K562 (cell line): ENCODE measurements around the gene FILIP1. TPM values are rescaled to one million over a fixed set of nuclear protein-coding genes. Genes with fewer than 3 reads are reported as not detected.

ENCODE experiments used
- AFF1 ChIP-seq, 2 experiments: fragments of 450-650 bp; IDR thresholded peaks; 2 replicates each; pipeline ENCODE4 v1.6.1; 2018; ENCODE audit warnings: mild to moderate bottlenecking in 2 of 2, low read depth in 1 of 2; ENCODE audit not compliant: partially characterized antibody in 2 of 2
- CHD1 ChIP-seq: fragments of 200-600 bp; sonication (generic); IDR thresholded peaks from one replicate; pipeline ENCODE4 v1.6.1; 2012; ENCODE audit warnings: mild to moderate bottlenecking, moderate library complexity, low read length, inconsistent platforms
- CREM ChIP-seq: IDR thresholded peaks from 2 replicates; pipeline ENCODE4 v1.6.1; 2014; ENCODE audit warnings: antibody characterized with exemption, low read depth
- EHMT2 ChIP-seq: fragments of 450-650 bp; IDR thresholded peaks from 2 replicates; pipeline ENCODE4 v1.6.1; 2018; ENCODE audit warnings: antibody characterized with exemption
- HDAC1 ChIP-seq, 2 experiments: fragments of 450-650 bp; IDR thresholded peaks; 2 replicates each; pipeline ENCODE4 v1.6.1; 2016 to 2017; ENCODE audit warnings: inconsistent platforms in 1 of 2, mild to moderate bottlenecking in 1 of 2, moderate library complexity in 1 of 2
- HNRNPUL1 ChIP-seq: fragments of 200-400 bp; formaldehyde crosslinking; IDR thresholded peaks from 2 replicates; pipeline ENCODE4 v1.6.1; 2017; ENCODE audit warnings: low read length
- MBD2 ChIP-seq: sonication (generic); IDR thresholded peaks from 2 replicates; pipeline ENCODE4 v1.6.1; 2016; ENCODE audit warnings: low read depth, borderline replicate concordance
- NEUROD1 ChIP-seq: fragments of 150-350 bp; IDR thresholded peaks from 2 replicates; pipeline ENCODE4 v1.6.1; 2014; ENCODE audit warnings: borderline replicate concordance, low read length, low read depth; ENCODE audit not compliant: partially characterized antibody
- NFE2L1 ChIP-seq: fragments of 450-650 bp; IDR thresholded peaks from 2 replicates; pipeline ENCODE4 v1.6.1; 2016; ENCODE audit warnings: missing genetic modification characterization, low read depth, mild to moderate bottlenecking, missing compliant biosample characterization, moderate library complexity, borderline replicate concordance
- NFIC ChIP-seq: fragments of 450-650 bp; IDR thresholded peaks from 2 replicates; pipeline ENCODE4 v1.6.1; 2017; ENCODE audit warnings: mild to moderate bottlenecking, inconsistent platforms
- NFRKB ChIP-seq: fragments of 450-650 bp; IDR thresholded peaks from 2 replicates; pipeline ENCODE4 v1.6.1; 2016; ENCODE audit warnings: low read depth
- PYGO2 ChIP-seq: fragments of 450-650 bp; IDR thresholded peaks from 2 replicates; pipeline ENCODE4 v1.6.1; 2016; ENCODE audit warnings: mild to moderate bottlenecking, missing genetic modification characterization, moderate library complexity, missing compliant biosample characterization
- RBM39 ChIP-seq: fragments of 200-400 bp; formaldehyde crosslinking; optimal IDR thresholded peaks from 2 replicates; pipeline ENCODE3; 2018; ENCODE audit warnings: low read depth, low read length
- SAP30 ChIP-seq: fragments of 200-600 bp; sonication (generic); IDR thresholded peaks from 2 replicates; pipeline ENCODE4 v1.6.1; 2012; ENCODE audit warnings: borderline replicate concordance, low read depth, mild to moderate bottlenecking, moderate library complexity, low read length, control low read depth, inconsistent platforms; ENCODE audit not compliant: insufficient read depth, poor library complexity, severe bottlenecking
- THAP7 ChIP-seq: fragments of 250-450 bp; sonication (Bioruptor Pico); IDR thresholded peaks from 2 replicates; pipeline ENCODE4 v1.5.0; 2021
- ZFP30 ChIP-seq: fragments of 250-450 bp; sonication (Bioruptor Pico); IDR thresholded peaks from 2 replicates; pipeline ENCODE4 v1.8.0; 2022; ENCODE audit warnings: moderate library complexity, mild to moderate bottlenecking, inconsistent platforms, borderline replicate concordance
- ZFPM2 ChIP-seq: fragments of 250-450 bp; sonication (Bioruptor Pico); IDR thresholded peaks from 2 replicates; pipeline ENCODE4 v1.5.1; 2022; ENCODE audit warnings: mild to moderate bottlenecking
- ZNF232 ChIP-seq: sonication (generic); formaldehyde crosslinking; IDR thresholded peaks from 2 replicates; pipeline ENCODE4 v1.8.0; 2022; ENCODE audit warnings: mild to moderate bottlenecking, missing genetic modification reagents
- ZNF398 ChIP-seq: fragments of 250-450 bp; sonication (Bioruptor Pico); IDR thresholded peaks from 2 replicates; pipeline ENCODE4 v1.8.0; 2021; ENCODE audit warnings: moderate library complexity, mild to moderate bottlenecking, inconsistent platforms
- ZNF445 ChIP-seq: fragments of 250-450 bp; sonication (Bioruptor Pico); IDR thresholded peaks from 2 replicates; pipeline ENCODE4 v1.4.0; 2020; ENCODE audit warnings: low read depth, mild to moderate bottlenecking, moderate library complexity
- ZNF77 ChIP-seq: fragments of 250-450 bp; sonication (Bioruptor Pico); IDR thresholded peaks from 2 replicates; pipeline ENCODE4 v1.5.0; 2020
- polyA plus RNA-seq, 8 experiments: library from polyadenylated mRNA; depleted of rRNA in 4 of 8; stranded (reverse) in 5 of 8; unstranded in 3 of 8; fragments of >200 nt; fragmentation: Nextera tagmentation in 2 of 8; fragmentation: Illumina TruSeq in 1 of 8; extraction: Ambion mirVana in 2 of 8; extraction: Trizol in 1 of 8; gene quantifications; 2 replicates each; pipeline versions ENCODE4 v1.2.1 to v1.2.3, GENCODE V29; 2011 to 2014; ENCODE audit warnings: inconsistent platforms in 1 of 8, missing spikeins in 1 of 8
- total RNA-seq, 7 experiments: library from RNA; depleted of rRNA in 6 of 7; stranded (reverse); fragments of >200 nt in 6 of 7; fragmentation: Illumina TruSeq in 2 of 7; extraction: Trizol in 2 of 7; gene quantifications; 2 replicates each; pipeline versions ENCODE4 v1.2.1 to v1.2.3, GENCODE V29; 2011 to 2021; ENCODE audit warnings: low replicate concordance in 1 of 7

The FILIP1 gene
- total and polyA plus RNA-seq, 9 of the 15 experiments (the other 6 are each of a cell fraction or from before 2014, with no cell fraction given): 0.03 to 0.25 (median 0.10) TPM; not detected in 1

GRCh38 chr6:75284632-75285282 lies 208.8 kb downstream of the FILIP1 start, which contains the start of gene TMEM30A (continued):
- no peak for TF ChIP-seq ZFP30 (CRISPR knock-in tag)
- TF ChIP-seq SAP30: peak; percentile 62
- TF ChIP-seq ZNF445 (CRISPR knock-in tag): no peak
- TF ChIP-seq NFE2L1 (tag): no peak
- TF ChIP-seq CHD1: no peak
- no peak; a peak in 1 of 4 replicates for TF ChIP-seq HDAC1 (IDR thresholded peaks at IDR 0.05)
- TF ChIP-seq AFF1 (IDR thresholded peaks at IDR 0.05; ENCODE audit: low read depth in 1 of 2, partially characterized antibody in 2 of 2): peak in 1 of 2 experiments; percentile 33
- TF ChIP-seq HNRNPUL1: no peak
- TF ChIP-seq NFRKB: peak; percentile 71; the same call in 1 of the 2 replicates
- no peak for TF ChIP-seq ZNF232 (CRISPR knock-in tag)
- TF ChIP-seq NFIC: no peak; the same call in 1 of the 2 replicates
- 0 out of 2 replicates have a peak, but pooled peaks have one; percentile 54 for TF ChIP-seq EHMT2
- no peak for TF ChIP-seq ZNF77 (CRISPR knock-in tag)
- no peak for TF ChIP-seq ZFPM2 (CRISPR knock-in tag)
- no peak for TF ChIP-seq RBM39
- 0 out of 2 replicates have a peak, but pooled peaks have one; percentile 45 for TF ChIP-seq MBD2
- TF ChIP-seq PYGO2: no peak
- TF ChIP-seq THAP7: no peak
- TF ChIP-seq CREM: peak; percentile 76
- TF ChIP-seq NEUROD1: no peak
- TF ChIP-seq ZNF398 (CRISPR knock-in tag): no peak
